Gastroesophageal sphincter (tissue), 4 donors: ENCODE results near the gene CBLIF. TPM values are rescaled to one million over a fixed set of nuclear protein-coding genes. Genes with fewer than 3 reads are reported as not detected.
"Not testable (repeated sequence)": the region's sequence is repeated elsewhere in the genome, so short reads cannot be mapped to it uniquely, and the experiment has no call there.

Experiments
- ATAC-seq: fragments of 150-250 bp; one replicate; pipeline ENCODE4 v1.9.1; 2016; ENCODE audit warnings: mild to moderate bottlenecking, moderate library complexity
- H3K27ac ChIP-seq, 4 donors: fragments of 200-600 bp; sonication (generic) in 3 of 4; 1 replicate in 3 of 4; 2 replicates in 1 of 4; pipeline ENCODE4 v1.5.1; 2016 to 2019
- H3K27me3 ChIP-seq: fragments of 200-600 bp; sonication (generic); one replicate; pipeline ENCODE4 v1.5.1; 2019
- H3K36me3 ChIP-seq, 2 donors: fragments of 200-600 bp; sonication (generic); one replicate each; pipeline ENCODE4 v1.5.1; 2019; ENCODE audit warnings: control low read depth in 1 of 2
- H3K4me1 ChIP-seq, 3 donors: fragments of 200-600 bp; sonication (generic); 1 replicate in 2 of 3; 2 replicates in 1 of 3; pipeline ENCODE4 v1.5.1; 2016 to 2019; ENCODE audit warnings: control low read depth in 2 of 3
- H3K4me3 ChIP-seq, 2 donors: fragments of 200-600 bp; sonication (generic); one replicate each; pipeline ENCODE4 v1.5.1; 2019; ENCODE audit warnings: mild to moderate bottlenecking in 1 of 2, moderate library complexity in 1 of 2
- H3K9me3 ChIP-seq, 3 donors: fragments of 200-600 bp; sonication (generic); one replicate each; pipeline ENCODE4 v1.5.1; 2017 to 2019; ENCODE audit warnings: control low read depth in 2 of 3
- CTCF ChIP-seq, 4 experiments: fragments of 200-600 bp in 2 of 4; fragments of 450-650 bp in 2 of 4; sonication (generic) in 1 of 4; IDR thresholded peaks; one replicate each; pipeline ENCODE4 v1.5.1; 2017 to 2019; ENCODE audit warnings: antibody characterized with exemption in 4 of 4, mild to moderate bottlenecking in 2 of 4, moderate library complexity in 2 of 4
- EP300 ChIP-seq: sonication (generic); formaldehyde crosslinking; IDR thresholded peaks from one replicate; pipeline ENCODE4 v1.6.1; 2017; ENCODE audit warnings: antibody characterized with exemption, mild to moderate bottlenecking
- POLR2A ChIP-seq, 2 donors: fragments of 450-650 bp; IDR thresholded peaks; one replicate each; pipeline ENCODE4 v1.6.1; 2017; ENCODE audit warnings: antibody characterized with exemption in 2 of 2, mild to moderate bottlenecking in 2 of 2, moderate library complexity in 1 of 2
- POLR2AphosphoS5 ChIP-seq: sonication (generic); formaldehyde crosslinking; IDR thresholded peaks from one replicate; pipeline ENCODE4 v1.6.1; 2017; ENCODE audit warnings: antibody characterized with exemption
- WGBS, 2 donors: methylation state at CpG; one replicate each; pipeline ENCODE4 v1.1.5; 2018; ENCODE audit warnings: low coverage in 1 of 2; 5-methylcytosine and 5-hydroxymethylcytosine counted together
- total RNA-seq, 4 donors: library from RNA; depleted of rRNA; stranded (reverse); fragments of >200 nt; gene quantifications; one replicate each; pipeline ENCODE4 v1.1.0, GENCODE V29; 2016

The CBLIF gene
- total RNA-seq, 4 donors from 2014 or later = not detected

- 5 to 38% methylated on average over 2 of the region's 2 CpGs for WGBS, 2 donors
- H3K9me3 ChIP-seq = no peaks in the 10 kb centered on the region
- ATAC-seq = no peak
- H3K4me1 ChIP-seq = no peaks in the 10 kb centered on the region
- no peaks in the 10 kb centered on the region for H3K27me3 ChIP-seq
- no peak overlapping the region for H3K4me3 ChIP-seq
- H3K36me3 ChIP-seq = no peaks in the 10 kb centered on the region
- H3K27ac ChIP-seq = no peak overlapping the region
- TF ChIP-seq POLR2AphosphoS5 (no peak), CTCF (IDR thresholded peaks at IDR 0.05) (no peak), POLR2A (IDR thresholded peaks at IDR 0.05) (no peak), EP300 (no peak)
These were observed 3.8 kb upstream of the CBLIF start for GRCh38 chr11:59849129-59849528.

DNA sequence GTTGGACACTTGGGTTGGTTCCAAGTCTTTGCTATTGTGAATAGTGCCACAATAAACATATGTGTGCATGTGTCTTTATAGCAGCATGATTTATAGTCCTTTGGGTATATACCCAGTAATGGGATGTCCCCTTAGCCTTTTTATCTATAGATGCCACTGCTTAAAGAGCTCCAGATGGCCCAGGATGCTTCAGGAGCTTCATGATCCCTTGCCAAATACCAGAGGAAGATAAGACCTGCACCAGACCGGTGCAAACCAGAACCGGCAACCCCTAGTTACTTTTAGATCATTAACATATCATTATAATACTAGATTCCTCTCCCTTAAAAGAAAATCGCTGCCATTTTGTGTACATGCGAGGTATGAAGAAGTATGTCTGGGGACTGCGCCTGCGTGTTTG, 3.1 kb upstream of the CBLIF start:
- not testable (repeated sequence) for ATAC-seq, H3K4me3 ChIP-seq, H3K36me3 ChIP-seq, H3K4me1 ChIP-seq, H3K27ac ChIP-seq, H3K27me3 ChIP-seq, H3K9me3 ChIP-seq
- 74 to 81% methylated on average over 5 to 6 of the region's 6 CpGs for WGBS, 2 donors

DNA sequence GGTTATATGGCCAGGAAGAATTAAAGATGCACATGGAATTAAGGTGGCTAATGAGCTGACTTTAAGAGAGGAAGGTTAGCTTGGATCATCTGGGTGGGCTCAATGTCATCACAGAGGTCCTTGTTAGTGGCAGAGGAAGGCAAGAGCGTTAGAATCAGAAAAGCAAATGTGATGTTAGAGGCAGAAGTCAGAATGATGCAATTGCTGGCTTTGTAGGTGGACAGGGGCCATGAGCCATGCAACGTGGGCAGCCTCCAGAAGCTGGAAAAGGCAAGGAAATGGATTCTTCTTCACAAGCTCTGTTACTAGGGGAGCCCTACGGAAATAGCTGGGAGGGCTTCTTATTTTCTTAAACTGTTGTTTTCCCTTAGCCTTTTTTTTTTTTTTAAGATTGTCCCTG, 2.3 kb upstream of the CBLIF start:
- no peaks in the 10 kb centered on the region for H3K9me3 ChIP-seq
- no peaks in the 10 kb centered on the region for H3K36me3 ChIP-seq
- WGBS, 2 donors = 70 to 78% methylated on average over 3 of the region's 3 CpGs
- TF ChIP-seq EP300 (no peak), CTCF (IDR thresholded peaks at IDR 0.05) (no peak), POLR2AphosphoS5 (no peak), POLR2A (IDR thresholded peaks at IDR 0.05) (no peak)
- H3K4me1 ChIP-seq = no peaks in the 10 kb centered on the region
- no peak overlapping the region for H3K27ac ChIP-seq
- ATAC-seq = no peak
- no peaks in the 10 kb centered on the region for H3K27me3 ChIP-seq
- H3K4me3 ChIP-seq = no peak overlapping the region

GRCh38 chr11:59846556-59846955, 1.3 kb upstream of the CBLIF start:
- no peaks in the 10 kb centered on the region for H3K27me3 ChIP-seq
- H3K9me3 ChIP-seq = no peaks in the 10 kb centered on the region
- no peak overlapping the region for H3K27ac ChIP-seq
- no peaks in the 10 kb centered on the region for H3K4me1 ChIP-seq
- TF ChIP-seq POLR2AphosphoS5 (no peak), EP300 (no peak), CTCF (IDR thresholded peaks at IDR 0.05) (no peak), POLR2A (IDR thresholded peaks at IDR 0.05) (no peak)
- no peak overlapping the region for H3K4me3 ChIP-seq
- H3K36me3 ChIP-seq = no peaks in the 10 kb centered on the region
- ATAC-seq = no peak
- WGBS, 2 donors = 44 to 50% methylated on average over 1 to 5 of the region's 5 CpGs

DNA sequence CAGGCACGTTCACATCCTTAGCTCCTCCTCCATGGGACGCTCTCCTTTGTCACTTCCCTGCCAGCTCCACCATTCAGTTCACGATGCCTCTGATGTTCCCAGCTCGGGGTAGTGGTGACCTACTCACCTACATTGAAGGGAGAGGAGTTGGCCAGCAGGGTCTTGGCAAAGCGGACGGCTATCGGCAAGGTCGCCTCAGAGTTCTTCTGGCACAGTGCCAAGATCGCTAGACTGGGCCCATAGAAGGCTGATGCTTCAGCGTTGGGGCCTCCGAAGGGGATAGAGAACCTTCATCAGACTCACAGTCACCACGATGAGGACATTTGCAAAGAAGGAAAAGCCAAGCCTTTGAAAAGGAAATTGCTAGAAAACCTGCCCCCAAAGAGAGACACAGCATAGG, 3.0 kb downstream of the CBLIF start:
- no peaks in the 10 kb centered on the region for H3K27me3 ChIP-seq
- H3K9me3 ChIP-seq = no peaks in the 10 kb centered on the region
- no peaks in the 10 kb centered on the region for H3K36me3 ChIP-seq
- H3K4me1 ChIP-seq = no peaks in the 10 kb centered on the region
- no peak for ATAC-seq
- no peak overlapping the region for H3K27ac ChIP-seq
- TF ChIP-seq POLR2A (IDR thresholded peaks at IDR 0.05) (no peak), EP300 (no peak), CTCF (IDR thresholded peaks at IDR 0.05) (no peak), POLR2AphosphoS5 (no peak)
- no peak overlapping the region for H3K4me3 ChIP-seq
- WGBS, 2 donors = 69 to 70% methylated on average over 4 to 10 of the region's 12 CpGs

DNA sequence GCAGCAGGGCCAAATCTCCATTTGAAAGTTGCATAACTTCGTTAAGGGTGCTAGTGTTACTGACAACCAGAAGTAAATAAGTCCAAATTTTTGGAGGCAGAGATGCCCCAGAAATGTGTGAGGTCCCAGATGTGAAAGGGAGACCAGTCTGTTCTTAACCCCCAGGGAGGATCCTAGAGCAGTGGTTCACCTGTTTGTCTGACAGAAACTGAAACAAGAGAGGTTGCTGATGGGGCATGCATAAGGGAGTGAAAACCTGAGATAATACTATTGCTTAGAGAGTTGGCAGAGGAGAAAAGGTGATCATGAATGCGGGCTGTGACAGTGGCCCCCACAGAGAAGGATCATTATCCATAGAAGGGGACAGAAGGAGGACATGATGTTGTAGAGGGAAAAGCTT, 3.8 kb downstream of the CBLIF start:
- Histone ChIP-seq H3K9me3 (no peaks in the 10 kb centered on the region), H3K27ac (no peak overlapping the region), H3K4me3 (no peak overlapping the region), H3K36me3 (no peaks in the 10 kb centered on the region), H3K27me3 (no peaks in the 10 kb centered on the region), H3K4me1 (no peaks in the 10 kb centered on the region)
- ATAC-seq = no peak
- WGBS, 2 donors = 85 to 89% methylated on average over 1 to 2 of the region's 2 CpGs
- TF ChIP-seq CTCF (IDR thresholded peaks at IDR 0.05) (no peak), EP300 (no peak), POLR2AphosphoS5 (no peak), POLR2A (IDR thresholded peaks at IDR 0.05) (no peak)
